Psoas muscle (tissue), 8 donors: ENCODE measurements around the gene FARP1. TPM values are rescaled to one million over a fixed set of nuclear protein-coding genes. Genes with fewer than 3 reads are reported as not detected.

Experiments used
- ATAC-seq, 4 donors: fragments of 200-7000 bp; cut with Tn5 transposase; one replicate each; pipeline ENCODE4 v1.9.1; 2020; ENCODE audit warnings: moderate library complexity in 3 of 4, mild to moderate bottlenecking in 2 of 4
- DNase-seq, 2 donors: peaks; one replicate each; pipeline ENCODE4 v3.0.0-alpha.2; 2020
- H3K27ac ChIP-seq: fragments of 200-600 bp; one replicate; pipeline ENCODE4 v1.8.0; 2022
- H3K27me3 ChIP-seq, 3 donors: fragments of 200-600 bp in 1 of 3; one replicate each; pipeline versions ENCODE4 v1.6.1 to v1.8.0; 2013 to 2022; ENCODE audit warnings: low read length in 2 of 3, mild to moderate bottlenecking in 2 of 3, moderate library complexity in 1 of 3; ENCODE audit not compliant: insufficient read depth in 3 of 3
- H3K36me3 ChIP-seq, 2 donors: fragments of 200-600 bp in 1 of 2; one replicate each; pipeline versions ENCODE4 v1.6.1 to v1.8.0; 2013 to 2022; ENCODE audit warnings: low read depth in 1 of 2, mild to moderate bottlenecking in 1 of 2, moderate library complexity in 1 of 2; ENCODE audit not compliant: insufficient read depth in 1 of 2
- H3K4me1 ChIP-seq: fragments of 200-600 bp; one replicate; pipeline ENCODE4 v1.8.0; 2022
- H3K4me3 ChIP-seq: fragments of 200-600 bp; one replicate; pipeline ENCODE4 v1.8.0; 2022; ENCODE audit warnings: mild to moderate bottlenecking
- H3K9me3 ChIP-seq: fragments of 200-600 bp; one replicate; pipeline ENCODE4 v1.8.0; 2022
- WGBS, 3 donors: extraction: QIAGEN DNeasy Blood & Tissue Kit; methylation state at CpG; one replicate each; pipeline versions ENCODE4 v1.1.6 to v1.1.7; 2013; 5-methylcytosine and 5-hydroxymethylcytosine counted together
- intact Hi-C, 2 donors: fragments of 100-400 bp; cut with DNase I; formaldehyde crosslinking; loops; one replicate each; pipeline versions ENCODE4 v1.11.0 to v1.14.2; 2022
- polyA plus RNA-seq, 3 donors: library from polyadenylated mRNA; stranded (reverse); fragments of 200-250 nt; gene quantifications; one replicate each; pipeline ENCODE4 v1.2.3, GENCODE V29; 2013
- total RNA-seq, 4 donors: library from RNA; stranded (reverse); fragmentation: NEBNext Ultra II Directional in 2 of 4; extraction: Animal tissue kit (Norgen Biotek cat#: 25700) in 2 of 4; gene quantifications; one replicate each; pipeline versions ENCODE4 v1.2.1 to v1.2.4, GENCODE V29; 2021 to 2023
- TF ChIP-seq, protein P1 (sequence below): fragments of 200-600 bp; IDR thresholded peaks from one replicate; pipeline ENCODE4 v1.8.0; 2022; ENCODE audit warnings: antibody characterized with exemption
- donor health status: healthy with polysubstance abuse.
- donor health status: DM: no; HTN: no; CAD: no; lungs with moderate emphysema.
- donor health status: Bipolar disorder and iron deficiency.
- donor health status: healthy.
- donor health status: DM: yes; HTN: yes; CAD: no.
- donor health status: DM: no; HTN: no; CAD: no.
- donor health status: DM: no; HTN: no; CAD: no.
- donor health status: DM: yes; HTN: yes; CAD: no.

FARP1 gene
- total and polyA plus RNA-seq, 7 donors, result 5.7 to 19.4 (median 9.2) TPM

DNA sequence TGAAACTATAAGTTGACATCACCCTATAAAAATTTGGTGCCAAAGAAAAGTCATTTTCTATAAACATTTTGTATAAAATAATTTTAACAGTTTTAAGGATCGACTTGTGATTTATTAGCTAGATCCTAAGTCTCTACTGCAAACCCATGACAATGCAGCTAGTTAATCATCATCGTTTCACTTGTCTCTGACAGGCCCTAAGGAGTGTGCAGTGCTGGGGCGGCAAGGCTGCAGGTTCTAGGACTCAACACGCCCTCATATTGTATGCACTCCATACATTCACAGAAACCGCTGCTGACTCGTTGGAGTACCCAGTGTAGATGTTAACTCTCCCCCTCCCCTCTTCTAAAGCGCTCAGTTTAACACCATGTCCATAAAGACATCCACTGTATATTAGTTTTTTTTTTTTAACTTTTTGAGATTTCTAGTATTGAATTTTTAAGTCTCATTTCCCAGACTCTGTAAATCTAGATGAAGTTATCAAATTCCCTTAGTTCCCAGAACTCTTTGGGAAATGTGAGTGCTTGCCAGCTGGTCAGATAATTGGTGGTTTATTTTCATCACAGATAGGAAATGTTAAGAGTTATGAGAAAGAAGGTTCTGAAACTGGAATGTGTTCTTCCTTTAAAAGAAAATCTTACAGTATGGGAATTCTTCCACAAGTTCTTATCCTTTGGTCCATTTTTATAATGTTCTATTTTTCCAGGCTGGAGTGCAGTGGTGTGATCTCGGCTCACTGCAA lies 197.0 kb downstream of the FARP1 start:
- Histone ChIP-seq H3K36me3 (no peaks in the 10 kb centered on the region), H3K27ac (no peak overlapping the region), H3K4me1 (no peaks in the 10 kb centered on the region), H3K9me3 (no peaks in the 10 kb centered on the region), H3K27me3 (no peaks in the 10 kb centered on the region), H3K4me3 (no peak overlapping the region)
- intact Hi-C loops, result no loop called here
- DNase-seq (no peak), ATAC-seq (no peak)
- WGBS, 3 donors, result 85 to 88% (median 86%) methylated on average over 8 of the region's 8 CpGs
- TF ChIP-seq, protein P1, sequence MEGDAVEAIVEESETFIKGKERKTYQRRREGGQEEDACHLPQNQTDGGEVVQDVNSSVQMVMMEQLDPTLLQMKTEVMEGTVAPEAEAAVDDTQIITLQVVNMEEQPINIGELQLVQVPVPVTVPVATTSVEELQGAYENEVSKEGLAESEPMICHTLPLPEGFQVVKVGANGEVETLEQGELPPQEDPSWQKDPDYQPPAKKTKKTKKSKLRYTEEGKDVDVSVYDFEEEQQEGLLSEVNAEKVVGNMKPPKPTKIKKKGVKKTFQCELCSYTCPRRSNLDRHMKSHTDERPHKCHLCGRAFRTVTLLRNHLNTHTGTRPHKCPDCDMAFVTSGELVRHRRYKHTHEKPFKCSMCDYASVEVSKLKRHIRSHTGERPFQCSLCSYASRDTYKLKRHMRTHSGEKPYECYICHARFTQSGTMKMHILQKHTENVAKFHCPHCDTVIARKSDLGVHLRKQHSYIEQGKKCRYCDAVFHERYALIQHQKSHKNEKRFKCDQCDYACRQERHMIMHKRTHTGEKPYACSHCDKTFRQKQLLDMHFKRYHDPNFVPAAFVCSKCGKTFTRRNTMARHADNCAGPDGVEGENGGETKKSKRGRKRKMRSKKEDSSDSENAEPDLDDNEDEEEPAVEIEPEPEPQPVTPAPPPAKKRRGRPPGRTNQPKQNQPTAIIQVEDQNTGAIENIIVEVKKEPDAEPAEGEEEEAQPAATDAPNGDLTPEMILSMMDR, result no peak

DNA sequence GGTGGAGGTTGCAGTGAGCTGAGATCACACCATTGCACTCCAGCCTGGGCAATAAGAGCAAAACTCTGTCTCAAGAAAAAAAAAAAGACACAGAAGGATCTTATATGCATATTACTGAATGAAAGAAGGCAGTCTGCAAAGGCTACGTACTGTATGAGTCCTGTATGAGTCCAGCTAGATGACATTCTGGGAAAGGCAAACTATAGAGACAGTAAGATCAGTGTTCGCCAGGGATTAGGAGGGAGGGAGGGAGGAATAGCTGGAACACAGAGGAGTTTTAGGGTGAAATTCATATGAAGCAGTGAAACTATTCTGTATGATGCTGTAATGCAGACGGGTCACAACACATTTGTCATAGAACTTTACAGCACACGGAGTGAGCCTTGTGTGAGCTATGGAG lies 200.1 kb downstream of the FARP1 start:
- no peaks in the 10 kb centered on the region for H3K9me3 ChIP-seq
- intact Hi-C loops, result no loop called here
- no peak overlapping the region for H3K4me3 ChIP-seq
- DNase-seq (no peak), ATAC-seq (no peak)
- TF ChIP-seq, protein P1, result no peak
- no peaks in the 10 kb centered on the region for H3K4me1 ChIP-seq
- WGBS, 3 donors, result 85 to 90% (median 89%) methylated on average over 4 of the region's 4 CpGs
- no peak overlapping the region for H3K27ac ChIP-seq
- H3K36me3 ChIP-seq, result no peaks in the 10 kb centered on the region
- H3K27me3 ChIP-seq, result no peaks in the 10 kb centered on the region

DNA sequence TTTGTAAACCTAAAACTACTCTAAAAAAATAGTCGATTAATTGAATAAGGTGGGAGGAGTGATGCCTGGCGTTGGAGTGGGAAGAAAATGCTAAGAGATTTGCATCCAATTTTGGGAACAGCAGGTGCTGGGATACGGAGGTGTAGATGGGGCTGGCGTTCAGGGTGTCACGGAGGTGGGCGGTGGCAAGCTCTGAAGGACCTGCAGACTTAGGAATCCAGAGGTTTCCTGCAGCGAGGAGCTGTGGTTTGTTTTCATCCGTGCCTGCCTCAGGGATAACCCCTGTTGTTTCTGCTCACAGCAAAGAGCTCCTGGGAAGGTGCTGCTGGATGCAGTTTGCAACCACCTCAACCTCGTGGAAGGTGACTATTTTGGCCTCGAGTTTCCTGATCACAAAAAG lies 200.6 kb downstream of the FARP1 start:
- TF ChIP-seq, protein P1, result no peak
- Histone ChIP-seq H3K4me3 (no peak overlapping the region), H3K27me3 (no peaks in the 10 kb centered on the region), H3K36me3 (no peaks in the 10 kb centered on the region), H3K4me1 (no peaks in the 10 kb centered on the region), H3K9me3 (no peaks in the 10 kb centered on the region), H3K27ac (no peak overlapping the region)
- no peak for ATAC-seq
- WGBS, 3 donors, result 86 to 88% (median 87%) methylated on average over 10 of the region's 10 CpGs
- intact Hi-C loops, result no loop called here
- no peak for DNase-seq

DNA sequence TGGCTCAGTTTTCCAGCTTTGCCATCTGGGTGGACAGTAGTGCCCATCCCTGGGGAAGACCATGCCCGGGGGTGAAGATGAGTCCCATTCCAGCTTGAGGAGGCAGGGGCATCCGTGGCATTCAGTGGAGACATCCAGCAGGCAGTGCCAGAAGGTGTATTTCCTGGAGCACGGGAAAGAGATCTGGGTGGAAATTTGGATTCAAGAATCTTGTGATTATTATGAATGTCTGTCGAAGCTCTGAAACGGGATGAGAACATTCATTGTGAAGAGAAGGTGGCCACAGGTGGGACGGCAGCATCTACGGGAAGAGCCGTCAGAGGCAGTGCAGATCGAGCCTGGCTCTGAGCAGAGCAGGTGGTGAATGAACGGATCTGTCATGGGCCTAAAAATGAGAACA lies 201.5 kb downstream of the FARP1 start:
- no peak for ATAC-seq
- TF ChIP-seq, protein P1, result no peak
- WGBS, 3 donors, result 88 to 96% (median 89%) methylated on average over 10 of the region's 10 CpGs
- H3K9me3 ChIP-seq, result no peaks in the 10 kb centered on the region
- H3K27me3 ChIP-seq, result no peaks in the 10 kb centered on the region
- no peaks in the 10 kb centered on the region for H3K36me3 ChIP-seq
- no peak overlapping the region for H3K4me3 ChIP-seq
- DNase-seq, result no peak
- intact Hi-C loops, result no loop called here
- H3K4me1 ChIP-seq, result no peaks in the 10 kb centered on the region
- no peak overlapping the region for H3K27ac ChIP-seq
